ENCODE measurements around the gene TSPEAR.
A peak's percentile ranks its signal among the peaks of the same experiment; 100 is the strongest.
"Not testable (repeated sequence)": the region's sequence is repeated elsewhere in the genome, so short reads cannot be mapped to it uniquely, and the experiment has no call there.

The TSPEAR gene

DNA sequence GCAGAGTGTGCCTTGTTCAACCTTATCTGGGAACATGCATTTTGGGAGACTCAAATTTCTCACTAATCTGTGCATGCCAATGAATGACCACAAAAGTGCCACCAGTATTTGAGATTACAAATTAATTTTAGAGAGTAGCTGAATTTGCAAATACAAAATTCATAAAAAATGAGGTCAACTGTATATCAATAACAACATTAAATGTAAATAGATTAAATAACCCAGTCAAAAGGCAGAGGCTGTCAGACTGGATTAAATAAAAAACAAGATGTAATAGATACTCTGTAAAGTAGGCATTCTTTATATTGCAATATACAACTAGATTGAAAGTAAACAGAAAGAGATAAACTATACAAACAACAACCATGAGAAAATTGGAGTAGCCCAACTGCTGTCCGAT is 147.3 kb downstream of the TSPEAR start:
- no peak for DNase-seq

DNA sequence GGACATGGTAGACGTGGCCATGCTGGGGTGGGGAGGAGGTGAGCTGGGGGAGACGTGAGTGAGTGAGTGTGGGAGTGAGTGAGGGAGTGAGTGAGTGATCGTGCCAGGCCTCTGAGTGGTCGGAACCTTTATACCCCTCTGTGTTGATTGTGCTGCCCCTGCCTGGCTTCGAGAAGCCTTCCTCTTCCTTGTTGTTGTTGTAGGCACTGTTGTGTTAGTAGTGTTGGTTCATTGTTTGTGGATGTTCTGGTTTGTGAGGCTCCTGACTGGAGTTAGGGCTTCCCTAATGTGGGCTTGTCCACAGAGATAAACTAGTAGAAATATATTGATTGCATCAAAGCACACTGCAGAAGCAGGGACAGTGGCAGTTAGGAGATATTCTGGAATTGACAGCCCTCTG is 152.7 kb downstream of the TSPEAR start, which contains the start of gene KRTAP10-3:
Gene KRTAP10-3, minus strand, starts transcription at position 101 of the 400 bp plus-strand sequence. Its CDS starts 80 bp downstream, at position 21.
- no peak for DNase-seq

DNA sequence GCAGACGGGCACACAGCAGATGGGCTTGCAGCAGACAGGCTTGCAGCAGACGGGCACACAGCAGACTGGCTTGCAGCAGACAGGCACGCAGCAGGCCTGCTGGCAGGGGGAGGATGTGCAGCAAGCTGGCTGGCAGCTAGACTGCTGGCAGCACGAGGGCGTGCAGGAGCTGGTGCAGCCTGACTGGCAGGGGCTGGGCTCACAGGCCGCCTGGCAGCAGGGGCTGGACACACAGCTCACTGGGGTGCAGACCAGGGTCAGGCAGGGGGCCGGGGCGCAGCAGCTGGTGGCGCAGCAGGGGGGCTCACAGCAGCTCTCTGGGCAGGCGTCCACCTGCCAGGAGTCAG is 153.1 kb downstream of the TSPEAR start:
- DNase-seq = not testable (repeated sequence)

DNA sequence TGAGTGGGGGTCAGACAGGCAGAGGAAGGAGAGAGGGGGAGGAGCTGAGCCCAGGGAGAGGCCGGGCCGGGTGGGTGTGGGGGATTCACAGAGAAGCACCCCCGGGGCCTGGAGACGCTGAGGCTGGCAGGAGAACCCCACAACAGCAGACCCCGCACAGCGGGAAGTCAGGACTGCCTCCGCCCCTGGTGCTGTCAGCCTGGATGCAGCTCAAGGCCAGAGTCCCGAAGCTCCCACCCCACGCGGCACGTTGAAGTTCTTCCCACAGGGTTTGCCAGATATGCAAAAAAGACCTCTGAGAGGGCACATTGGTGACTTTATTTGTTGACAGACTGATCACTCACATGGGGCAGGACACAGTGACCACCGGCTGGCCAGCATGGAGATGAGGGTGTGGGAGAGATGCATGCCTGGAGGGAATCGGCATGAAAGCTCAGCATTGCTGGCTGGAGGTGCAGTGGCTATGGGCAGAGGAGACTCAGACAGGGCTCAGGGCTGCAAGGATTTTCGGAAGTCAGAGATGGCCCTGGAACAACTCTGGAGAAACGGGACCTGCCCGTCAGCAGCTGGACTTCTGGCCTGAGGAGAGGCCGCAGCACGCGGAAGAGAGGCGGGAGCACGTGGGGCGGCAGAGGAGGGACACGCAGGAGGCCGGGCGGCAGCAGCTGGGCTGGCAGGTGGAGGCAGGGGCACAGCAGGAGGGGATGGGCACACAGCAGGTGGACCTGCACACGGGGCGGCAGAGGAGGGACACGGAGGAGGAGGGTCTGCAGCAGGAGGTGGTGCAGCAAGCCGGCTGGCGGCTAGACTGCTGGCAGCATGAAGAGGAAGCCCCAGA is 153.7 kb downstream of the TSPEAR start:
- DNase-seq = no peak

DNA sequence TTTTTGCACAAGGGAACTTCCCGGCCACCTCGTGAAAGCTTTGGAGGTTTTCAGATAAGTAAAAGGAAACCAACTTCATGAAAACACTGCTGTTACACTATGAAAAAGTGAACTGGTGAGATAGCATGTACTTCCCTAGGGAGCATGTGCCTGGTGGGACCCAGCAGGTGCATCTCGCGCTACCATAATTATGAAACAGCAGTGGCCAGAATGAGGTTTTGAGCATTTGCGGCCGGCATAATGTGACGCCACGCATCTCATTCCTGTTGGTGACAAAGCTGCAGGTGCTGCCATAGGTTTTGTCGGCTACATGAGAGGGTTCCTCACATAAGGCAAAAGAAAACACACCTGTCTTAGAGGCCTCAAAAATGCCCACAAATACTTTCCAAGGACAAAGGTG is 154.5 kb downstream of the TSPEAR start:
- no peak for DNase-seq

DNA sequence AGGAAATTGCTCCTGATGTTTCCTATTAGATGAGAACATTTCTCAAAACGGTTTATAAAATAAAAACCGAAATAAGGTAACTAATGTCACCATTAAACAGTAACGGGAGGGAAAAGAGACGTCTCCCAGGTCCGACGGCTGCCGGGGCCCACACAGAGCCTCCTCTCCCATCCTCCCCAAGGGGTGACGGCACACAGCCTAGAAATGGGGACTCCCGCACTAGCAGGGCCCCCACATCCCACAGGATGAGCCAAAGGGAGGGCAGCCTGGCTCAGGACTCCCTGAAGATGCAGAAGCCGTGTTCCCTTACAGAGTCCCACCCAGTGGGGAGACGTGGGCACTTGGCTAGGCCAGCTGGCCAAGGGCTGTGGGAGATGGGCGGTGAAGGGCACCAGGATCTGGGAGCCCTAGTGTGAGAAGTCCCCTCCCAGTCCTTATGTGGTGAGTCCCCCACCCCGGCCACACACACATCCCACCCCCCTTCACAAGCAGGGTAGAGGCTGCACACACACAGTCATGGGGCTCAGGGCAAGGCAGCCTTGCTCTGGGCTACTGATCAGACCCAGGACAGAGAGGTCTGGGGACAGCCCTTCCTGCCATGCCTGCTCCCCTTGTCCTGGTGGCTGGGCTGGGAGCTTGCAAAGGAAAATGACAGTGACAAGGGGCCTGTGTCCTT is 156.0 kb downstream of the TSPEAR start:
- DNase-seq = no peak

DNA sequence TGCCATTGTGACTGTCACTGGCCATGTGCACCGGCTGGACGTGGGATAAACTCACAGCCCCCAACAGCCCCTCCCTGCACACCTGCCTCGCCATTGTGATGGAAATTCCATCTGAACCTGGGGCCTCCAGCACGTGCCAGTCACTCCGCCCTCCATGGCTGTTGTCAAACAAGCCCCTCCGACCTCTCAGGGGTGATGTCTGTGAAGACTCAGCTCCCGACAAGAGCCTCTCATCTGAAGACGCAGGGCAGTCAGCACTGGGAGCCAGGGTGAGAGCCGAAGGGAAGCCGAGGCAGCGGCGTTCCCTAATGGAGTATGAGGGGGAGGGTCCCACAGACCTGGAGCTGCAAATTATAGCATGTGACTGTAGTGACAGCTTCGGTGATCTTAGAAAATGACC is 158.7 kb downstream of the TSPEAR start:
- no peak for DNase-seq

DNA sequence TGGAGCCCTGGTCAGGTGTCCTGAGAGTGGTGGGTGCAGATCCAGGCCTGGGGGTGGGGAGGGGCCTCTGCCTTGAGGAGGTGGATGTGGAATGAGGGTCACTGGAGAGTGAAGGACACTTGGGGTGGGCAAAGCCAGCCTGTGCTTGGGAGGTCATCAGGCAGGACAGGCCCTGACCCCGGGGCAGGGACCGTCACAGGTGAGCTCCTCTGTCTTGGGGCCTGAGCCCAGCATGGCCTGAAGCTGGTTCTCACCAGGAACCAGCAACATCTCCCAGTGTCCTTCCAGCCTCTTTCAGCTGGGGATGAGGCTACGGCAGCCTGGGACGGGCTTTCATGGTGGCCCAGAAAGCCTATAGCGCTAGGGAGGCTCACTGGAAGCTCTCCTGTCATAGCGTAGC is 159.2 kb downstream of the TSPEAR start:
- DNase-seq = no peak

DNA sequence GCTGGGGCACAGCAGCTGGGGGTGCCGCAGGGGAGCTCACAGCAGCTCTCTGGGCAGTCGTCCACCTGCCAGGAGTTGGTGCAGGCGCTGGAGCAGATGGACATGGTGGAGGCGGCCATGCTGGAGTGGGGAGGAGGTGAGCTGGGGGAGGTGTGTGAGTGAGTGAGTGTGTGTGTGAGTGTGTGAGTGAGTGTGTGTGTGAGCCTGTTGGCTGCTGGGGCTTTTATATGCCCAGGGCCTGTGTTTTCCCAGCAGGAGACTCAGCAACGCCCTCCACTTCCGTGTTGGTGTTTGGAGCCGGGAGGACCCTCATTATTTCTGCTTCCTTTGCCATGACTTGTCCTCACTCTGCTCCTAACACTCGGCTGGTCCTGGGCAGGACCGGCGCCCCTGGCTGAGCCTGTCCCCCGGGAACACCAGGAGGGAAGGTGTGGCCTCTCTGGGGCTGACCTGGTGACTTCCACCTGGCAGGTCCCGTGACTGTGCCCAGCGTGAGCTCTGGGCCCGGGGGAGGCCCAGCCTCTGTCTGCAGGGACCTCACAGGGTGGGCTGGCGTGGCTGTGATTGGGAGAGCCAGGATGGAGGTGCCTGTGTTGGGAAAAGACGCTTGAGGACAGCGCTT is 159.9 kb downstream of the TSPEAR start, which contains the start of gene KRTAP10-2:
Gene KRTAP10-2, minus strand, starts transcription at position 166 of the 622 bp plus-strand sequence. Its CDS starts 47 bp downstream, at position 119.
- no peak for DNase-seq

DNA sequence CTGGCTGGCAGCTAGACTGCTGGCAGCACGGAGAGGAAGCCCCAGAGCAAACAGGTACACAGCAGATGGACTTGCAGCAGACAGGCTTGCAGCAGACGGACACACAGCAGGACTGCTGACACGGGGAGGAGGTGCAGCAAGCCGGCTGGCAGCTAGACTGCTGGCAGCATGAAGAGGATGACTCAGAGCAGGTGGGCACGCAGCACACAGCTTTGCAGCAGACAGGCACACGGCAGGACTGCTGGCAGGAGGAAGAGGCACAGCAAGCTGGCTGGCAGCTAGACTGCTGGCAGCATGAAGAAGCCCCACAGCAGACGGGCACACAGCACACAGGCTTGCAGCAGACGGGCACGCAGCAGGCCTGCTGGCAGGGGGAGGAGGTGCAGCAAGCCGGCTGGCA is 160.6 kb downstream of the TSPEAR start:
- no peak for DNase-seq

DNA sequence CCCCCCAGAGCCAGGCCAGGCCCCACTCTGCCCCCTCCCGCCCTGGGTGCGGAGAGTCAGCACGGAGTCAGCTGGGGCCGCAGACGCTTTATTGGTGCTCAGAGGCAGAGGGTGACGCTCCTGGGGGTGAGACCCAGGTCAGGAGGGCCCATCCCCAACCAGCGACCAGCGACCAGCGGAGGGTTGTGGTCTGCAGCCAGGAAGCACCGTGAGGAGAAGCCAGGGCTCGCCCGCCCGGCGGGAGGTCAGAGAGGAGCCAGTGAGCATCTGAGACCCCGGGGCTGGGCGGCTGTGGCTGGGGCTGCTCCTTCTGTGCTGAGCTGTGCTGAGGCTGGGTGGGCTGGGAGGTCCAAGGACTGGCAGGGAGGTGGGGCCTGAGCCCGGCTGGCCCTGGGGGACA is 161.1 kb downstream of the TSPEAR start:
- DNase-seq = not testable (repeated sequence)

DNA sequence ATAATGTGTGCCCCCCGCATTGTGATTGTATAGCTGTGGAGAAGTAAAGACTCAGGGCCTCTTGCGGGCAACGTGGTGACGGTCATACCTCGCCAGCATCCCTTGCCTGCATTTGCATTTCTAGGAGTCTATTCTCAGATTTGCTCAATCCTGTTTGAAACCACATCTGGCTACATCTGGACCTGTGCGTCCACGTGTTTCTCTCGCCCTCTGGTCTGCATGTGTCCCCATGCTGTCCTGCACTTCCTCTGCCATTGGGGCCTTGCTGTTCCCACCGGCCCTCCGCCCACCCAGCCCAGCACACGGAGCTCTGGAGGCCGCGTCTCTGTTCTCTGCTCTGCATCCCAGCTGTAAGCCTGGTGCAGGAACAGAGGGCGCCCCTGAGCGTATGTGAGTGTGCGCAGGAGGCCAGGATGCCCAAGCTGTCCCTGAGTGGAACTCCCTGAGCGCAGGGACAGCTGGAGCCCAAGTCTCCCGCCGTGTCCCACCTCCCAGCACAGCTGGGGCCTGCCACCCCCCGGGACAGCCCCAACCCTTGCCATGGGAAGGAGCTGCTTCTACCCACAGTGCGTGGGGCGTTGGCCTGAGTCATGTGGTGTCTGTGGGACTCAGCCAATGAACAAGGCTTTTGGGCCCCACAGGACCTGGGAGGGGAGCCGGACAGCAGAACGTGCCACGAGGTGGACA is 161.7 kb downstream of the TSPEAR start:
- DNase-seq = no peak

DNA sequence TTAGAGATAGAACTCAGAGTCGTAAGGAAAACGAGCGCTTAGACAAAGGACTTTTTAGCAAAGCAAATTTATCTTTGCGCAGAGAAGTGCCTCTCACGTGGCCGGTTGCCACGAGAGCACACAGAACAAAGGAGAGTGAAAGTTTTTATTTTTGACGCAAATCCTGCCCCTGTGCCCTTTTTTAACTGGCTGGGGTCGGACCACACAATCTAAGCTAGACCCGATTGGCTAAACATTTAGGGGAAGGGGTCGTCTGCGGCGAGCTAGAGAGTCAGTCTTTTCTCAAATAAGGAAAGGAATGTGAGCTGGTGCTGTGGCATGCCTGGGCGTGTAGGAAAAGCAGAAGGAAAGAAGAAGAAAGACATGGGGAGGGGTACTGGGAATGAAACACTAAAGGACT is 162.4 kb downstream of the TSPEAR start:
- DNase-seq = no peak

DNA sequence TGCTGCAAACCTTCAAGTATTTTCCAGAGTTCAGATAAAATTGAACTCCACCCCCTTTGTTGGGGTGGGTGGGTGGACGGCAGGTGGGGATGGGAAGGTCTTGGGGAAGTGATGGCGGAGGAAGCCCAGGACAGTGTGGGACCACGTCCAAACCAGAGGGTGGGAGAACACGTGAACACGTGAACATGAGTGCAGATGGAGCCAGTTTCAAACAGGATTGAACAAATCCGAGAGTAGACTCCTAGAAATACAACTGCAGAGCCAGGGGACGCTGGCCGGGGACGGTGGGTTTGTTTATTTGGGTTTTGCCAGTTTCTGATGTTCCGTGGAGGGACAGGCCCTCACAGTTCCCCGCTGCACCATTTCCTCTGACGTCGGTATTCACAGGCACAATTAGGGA is 163.0 kb downstream of the TSPEAR start:
- DNase-seq = no peak

DNA sequence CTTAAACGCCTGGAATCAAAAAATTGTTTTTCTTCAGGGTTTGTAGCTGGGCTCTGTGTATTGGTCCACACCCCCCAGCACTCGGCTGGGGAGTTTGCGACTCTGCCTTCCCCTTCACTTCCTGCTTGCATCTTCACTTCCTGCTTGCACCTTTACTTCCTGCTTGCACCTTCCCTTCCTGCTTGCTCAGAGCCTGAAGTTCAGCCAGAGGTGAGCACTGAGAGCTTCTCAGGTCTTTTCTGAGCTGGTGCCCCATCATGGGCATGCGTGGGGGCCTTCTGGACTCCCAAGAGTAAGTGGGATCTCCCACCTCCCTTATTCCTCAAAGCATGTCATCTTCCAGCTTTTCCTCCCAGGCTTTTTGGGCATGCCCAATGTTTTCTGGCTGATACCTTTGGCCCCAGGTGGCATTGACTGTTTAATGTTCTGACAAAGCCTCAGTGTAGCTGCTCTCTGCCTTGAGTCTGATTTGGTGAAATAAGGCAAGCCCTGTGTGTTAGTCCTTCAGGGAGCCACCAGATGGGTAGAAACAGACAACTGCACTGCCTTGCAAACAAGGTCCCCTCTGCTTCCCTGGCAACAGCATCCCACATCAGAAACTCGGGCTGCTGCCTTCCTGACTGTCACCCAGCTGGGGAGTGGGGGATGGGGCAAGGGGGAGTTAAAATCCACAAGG is 163.6 kb downstream of the TSPEAR start:
- DNase-seq = peak; percentile 17

DNA sequence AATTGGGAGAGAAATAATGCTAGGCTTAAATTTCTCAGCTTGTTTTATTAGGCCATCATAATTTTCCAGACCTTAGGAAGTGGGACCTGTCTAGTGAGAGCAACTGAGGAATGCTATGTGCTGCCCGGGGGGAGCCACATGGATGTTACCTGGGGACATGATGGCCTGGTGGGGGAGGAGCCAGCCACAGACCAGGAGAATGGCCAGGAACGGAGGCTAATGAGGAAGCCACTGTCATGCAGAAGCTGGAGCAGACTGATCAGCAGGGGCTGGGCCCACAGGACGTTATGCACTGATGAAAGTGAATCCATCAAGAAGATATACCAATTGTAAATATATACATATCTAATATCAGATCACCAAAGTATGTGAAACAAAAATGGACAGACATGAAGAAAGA is 166.8 kb downstream of the TSPEAR start:
- no peak for DNase-seq

DNA sequence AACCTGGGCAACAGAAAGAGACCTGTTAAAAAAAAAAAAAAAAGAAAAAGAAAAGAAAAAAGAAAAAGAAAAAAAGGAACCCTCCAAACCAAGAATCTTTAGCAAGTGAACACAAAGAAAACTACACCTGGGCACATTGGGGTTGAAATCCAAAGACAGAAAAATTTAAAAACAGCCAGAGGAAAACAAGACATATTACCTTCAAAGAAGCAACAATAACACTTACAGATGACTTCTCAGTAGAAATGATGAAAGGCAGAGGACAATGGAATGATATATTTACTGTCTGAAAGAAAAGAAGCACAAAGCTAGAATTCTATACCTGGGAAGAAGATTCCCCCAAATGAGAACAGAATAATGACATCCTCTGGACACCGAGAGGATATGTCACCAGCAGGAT is 168.7 kb downstream of the TSPEAR start:
- no peak for DNase-seq

DNA sequence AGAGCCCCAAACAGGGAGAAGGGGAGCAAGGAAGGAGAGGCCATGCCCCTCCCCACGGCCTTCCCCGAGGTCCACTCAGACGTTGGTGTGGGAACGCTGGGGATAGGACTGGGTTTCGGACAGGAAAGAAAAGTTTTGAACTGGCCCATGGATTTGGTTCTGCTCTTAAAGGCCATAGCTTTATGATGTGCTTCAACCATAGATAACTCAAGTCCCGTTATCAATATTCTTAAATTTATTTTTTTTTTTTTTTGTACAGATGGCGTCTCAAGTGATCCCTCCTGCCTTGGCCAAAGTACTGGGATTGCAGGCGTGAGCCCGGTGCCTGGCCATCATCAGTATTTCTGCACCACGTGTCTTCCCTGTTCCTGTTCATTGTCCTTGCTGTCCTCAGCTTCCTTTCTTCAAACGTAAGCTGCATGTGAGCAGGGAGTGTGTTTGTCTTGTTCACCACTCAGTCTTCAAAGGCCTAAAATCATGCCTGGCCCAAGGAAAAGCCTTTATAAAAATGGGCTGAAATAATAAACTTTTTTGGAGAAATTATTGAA is 170.6 kb downstream of the TSPEAR start:
- DNase-seq = no peak

DNA sequence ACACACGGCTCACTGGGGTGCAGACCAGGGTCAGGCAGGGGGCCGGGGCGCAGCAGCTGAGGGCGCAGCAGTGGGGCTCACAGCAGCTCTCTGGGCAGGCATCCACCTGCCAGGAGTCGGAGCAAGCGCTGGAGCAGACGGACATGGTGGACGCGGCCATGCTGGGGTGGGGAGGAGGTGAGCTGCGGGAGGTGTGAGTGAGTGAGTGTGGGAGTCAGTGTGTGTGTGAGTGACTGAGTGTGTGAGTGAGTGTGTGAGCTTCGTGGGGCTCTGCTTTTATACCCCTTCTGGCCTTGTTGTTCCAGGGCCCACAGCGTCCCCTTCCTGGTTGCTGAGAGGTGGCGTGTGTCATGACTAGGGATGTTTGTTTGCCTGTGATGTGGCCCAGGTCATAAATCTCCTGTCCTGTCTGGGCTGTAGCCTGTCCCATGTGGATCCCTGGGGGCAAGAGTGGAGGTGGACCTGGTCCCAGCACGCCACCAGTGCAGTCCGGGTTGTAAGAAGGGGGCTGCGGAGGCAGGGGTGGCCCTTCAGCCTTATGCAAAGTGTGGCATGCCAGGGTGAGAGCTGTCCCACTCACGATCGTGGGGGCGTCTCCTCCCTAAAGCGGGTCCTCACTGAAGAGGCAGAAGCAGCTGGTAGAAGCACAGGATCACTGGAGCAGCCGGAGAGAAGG is 171.2 kb downstream of the TSPEAR start, which contains the start of gene KRTAP10-1:
Gene KRTAP10-1, minus strand, starts transcription at position 205 of the 676 bp plus-strand sequence. Its CDS starts 45 bp downstream, at position 160.
- no peak for DNase-seq

DNA sequence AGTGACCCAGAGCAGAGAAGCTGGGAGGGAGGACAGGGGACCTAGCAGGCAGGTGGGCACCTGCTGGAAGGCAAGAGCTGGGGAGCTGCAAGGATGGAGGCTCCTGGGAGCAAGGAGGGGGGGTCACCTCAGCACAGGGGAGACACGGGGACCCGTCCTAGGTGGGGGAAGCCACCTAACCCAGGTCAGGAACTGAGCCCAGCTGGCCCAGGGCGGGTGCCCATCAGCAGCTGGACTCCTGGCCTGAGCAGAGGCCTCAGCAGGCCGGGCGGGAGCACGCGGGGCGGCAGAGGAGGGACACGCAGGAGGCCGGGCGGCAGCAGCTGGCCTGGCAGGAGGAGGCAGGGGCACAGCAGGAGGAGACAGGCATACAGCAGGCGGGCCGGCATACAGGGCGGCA is 172.3 kb downstream of the TSPEAR start:
- DNase-seq = no peak
